Epithelial cell of prostate (primary cell): Measurements from ENCODE around the gene PACC1.

ENCODE experiments used
- DNase-seq: peaks from one replicate; pipeline ENCODE4 v3.0.0-alpha.2; 2011; ENCODE audit warnings: low read depth, low spot score
- H3K27ac ChIP-seq: fragments of 450-650 bp; 2 replicates; pipeline ENCODE4 v1.5.1; 2017; ENCODE audit warnings: mild to moderate bottlenecking

PACC1 gene

DNA sequence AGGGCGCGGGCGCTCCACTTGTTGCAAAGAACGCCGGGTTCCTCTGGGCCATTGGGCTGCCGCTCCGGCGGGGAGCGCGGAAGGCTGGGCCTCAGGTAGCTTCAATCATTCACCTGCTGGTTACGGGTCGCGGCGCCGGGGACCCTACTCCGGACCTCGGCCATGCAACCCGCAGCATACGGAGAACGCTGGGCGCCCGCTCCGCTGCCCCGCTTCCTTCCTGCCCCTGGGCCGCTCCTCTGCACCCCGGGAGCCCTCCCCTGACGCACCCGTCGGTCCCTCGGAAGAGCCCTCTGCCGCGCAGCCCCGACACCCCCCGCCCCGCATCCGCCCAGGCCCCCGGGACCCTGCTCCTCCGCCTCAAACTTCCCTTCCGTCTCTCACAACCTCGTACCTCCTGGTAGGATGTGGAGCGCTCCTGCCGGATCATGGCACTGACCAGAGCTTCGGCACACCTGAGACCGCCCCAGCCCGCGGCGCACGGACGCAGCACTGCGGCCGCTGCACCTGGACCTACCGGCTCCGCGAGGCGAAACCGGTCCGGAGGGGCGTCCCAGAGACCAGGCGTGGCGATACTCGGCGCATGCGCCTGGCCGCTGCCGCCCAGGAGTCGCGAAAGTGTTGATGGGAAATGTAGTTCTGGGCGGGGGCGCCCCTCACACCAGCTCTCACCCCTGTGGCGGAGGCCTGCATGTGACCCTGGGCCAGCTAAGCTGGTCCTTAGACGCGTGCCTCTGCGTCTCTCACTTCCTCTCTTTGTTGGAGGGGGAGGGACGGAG lies at the start of gene PACC1:
Gene PACC1 (minus strand): TSS at position 559 of the 779 bp plus-strand sequence. CDS start 129 bp downstream, at position 430.
- no peak for DNase-seq
- H3K27ac ChIP-seq, result peak within 1 kb of the TSS; percentile 38

DNA sequence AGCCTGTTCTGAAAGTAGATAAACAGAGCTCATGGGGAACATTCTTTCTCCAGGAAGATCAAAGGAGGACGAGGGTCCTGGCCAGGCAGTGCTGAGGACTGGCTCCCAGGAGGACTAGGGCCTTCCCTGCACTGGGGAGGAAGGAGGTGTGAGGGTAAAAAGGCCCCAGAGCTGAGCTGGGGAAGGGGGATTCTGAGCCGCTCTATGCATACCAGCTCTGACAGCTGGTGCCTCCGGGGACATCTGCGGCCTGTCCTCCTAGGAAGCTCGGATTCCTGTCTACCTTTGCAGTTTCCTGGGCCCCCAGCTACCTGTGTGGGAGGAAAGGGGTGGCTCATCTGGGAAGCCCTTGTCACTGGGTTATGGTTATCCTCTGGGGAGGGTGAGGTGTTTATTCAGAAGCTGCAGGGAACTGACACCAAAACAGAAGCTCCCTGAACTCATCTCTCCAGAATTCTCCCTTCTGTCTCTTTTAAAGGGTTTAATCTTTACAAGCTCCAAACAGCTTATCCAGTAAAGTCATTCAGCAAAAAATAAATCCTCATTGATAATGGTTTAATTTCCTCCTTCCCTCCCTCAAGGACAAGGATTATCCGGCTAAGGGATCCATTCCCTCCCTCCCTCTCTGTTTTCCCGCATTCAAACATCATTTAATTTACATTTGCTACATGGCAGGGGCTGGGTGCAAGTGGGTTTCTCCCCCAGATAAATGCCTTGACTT lies 49.0 kb upstream of the PACC1 start:
- no peak overlapping the region for H3K27ac ChIP-seq
- no peak for DNase-seq

DNA sequence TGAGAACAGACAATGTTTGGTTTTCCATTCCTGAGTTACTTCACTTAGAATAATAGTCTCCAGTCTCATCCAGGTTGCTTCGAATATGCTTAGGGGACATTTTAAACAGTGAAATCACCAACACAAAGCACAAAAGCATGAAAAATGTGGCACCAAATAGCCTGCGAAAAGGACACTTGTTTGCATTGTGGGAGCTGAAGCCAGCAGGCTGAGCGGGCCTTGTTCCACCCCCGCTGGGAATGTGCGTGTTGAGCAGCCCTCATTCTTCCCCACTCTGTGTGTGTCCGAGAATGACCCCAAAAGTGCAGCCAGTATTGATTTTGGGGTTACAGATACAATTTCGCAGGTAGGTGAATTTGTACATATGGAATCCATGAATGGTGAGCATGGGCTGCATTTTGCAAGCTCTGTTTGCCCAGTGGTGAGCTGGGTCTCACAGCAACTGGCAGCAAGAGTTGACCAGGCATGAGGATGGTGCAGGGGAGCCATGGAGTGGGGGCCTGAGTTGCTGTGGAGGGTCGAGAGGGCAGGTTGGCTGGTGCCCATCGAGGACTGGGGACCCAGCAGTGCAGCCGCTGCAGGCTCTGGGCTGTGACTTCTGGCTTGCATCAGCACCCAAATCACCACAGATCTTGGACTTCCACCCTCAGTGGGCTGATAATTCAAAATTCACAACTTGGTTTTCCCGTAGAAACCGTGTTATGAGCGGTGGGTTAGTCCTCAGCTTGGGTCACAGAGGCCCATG lies 47.4 kb upstream of the PACC1 start:
- no peak overlapping the region for H3K27ac ChIP-seq
- DNase-seq, result no peak

DNA sequence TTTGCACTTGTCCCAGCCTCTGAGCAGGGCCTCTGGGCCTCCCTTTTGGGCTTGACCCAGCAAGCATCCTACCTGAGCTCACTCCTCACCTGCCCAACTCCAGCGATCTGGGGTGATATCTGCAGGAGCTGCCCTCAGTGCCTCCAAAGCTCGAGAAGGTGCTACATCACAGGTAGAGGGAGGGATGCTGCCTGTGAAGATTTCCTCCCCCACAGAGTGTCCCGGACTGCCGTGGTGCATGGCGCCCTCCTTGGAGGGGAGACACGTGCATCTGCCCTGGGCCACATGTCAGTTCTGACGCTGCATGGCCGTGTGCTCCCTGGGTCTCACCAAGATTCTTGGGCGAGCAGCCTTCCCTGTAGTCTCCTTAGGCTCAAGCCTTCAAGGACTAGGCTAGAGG lies 45.7 kb upstream of the PACC1 start:
- no peak overlapping the region for H3K27ac ChIP-seq
- DNase-seq, result no peak

DNA sequence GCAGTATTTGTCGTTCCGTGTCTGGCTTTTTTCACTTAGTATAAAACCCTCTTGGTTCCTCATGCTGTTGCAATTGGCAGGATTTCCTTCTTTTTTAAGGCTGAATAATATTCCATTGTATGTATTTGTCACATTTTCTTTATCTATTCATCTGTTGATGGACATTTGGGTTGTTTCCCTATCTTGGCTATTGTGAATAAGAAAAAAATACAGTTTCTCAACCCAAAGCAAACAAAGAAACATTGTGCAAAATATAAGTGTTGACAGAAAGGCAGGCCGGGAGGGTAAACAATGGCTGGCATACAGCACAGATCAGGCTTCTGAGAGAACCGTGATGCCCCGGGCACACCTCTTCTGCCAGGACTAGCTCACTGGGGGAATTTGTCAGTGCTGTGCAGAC lies 45.0 kb upstream of the PACC1 start:
- DNase-seq, result no peak
- H3K27ac ChIP-seq, result no peak overlapping the region

DNA sequence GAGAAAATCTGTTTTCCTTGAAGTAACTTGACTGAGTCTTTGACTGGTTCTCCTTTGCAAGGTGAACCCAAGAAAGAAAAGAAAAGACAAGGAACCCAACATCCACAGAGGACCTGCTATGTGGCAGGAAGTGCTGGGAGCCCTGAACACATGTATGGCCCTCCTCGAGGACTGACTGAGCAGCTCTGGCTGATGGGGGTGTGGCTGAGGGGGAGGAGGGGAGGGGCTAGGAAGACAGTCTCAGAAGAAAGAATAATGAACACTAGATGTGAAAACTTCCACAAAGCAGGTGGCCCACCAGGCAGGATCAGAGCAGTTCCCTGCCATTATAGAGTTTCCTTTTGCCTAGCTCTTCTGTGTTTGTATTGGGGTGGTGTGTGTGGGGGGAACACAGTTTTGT lies 44.1 kb upstream of the PACC1 start:
- H3K27ac ChIP-seq, result no peak overlapping the region
- no peak for DNase-seq

DNA sequence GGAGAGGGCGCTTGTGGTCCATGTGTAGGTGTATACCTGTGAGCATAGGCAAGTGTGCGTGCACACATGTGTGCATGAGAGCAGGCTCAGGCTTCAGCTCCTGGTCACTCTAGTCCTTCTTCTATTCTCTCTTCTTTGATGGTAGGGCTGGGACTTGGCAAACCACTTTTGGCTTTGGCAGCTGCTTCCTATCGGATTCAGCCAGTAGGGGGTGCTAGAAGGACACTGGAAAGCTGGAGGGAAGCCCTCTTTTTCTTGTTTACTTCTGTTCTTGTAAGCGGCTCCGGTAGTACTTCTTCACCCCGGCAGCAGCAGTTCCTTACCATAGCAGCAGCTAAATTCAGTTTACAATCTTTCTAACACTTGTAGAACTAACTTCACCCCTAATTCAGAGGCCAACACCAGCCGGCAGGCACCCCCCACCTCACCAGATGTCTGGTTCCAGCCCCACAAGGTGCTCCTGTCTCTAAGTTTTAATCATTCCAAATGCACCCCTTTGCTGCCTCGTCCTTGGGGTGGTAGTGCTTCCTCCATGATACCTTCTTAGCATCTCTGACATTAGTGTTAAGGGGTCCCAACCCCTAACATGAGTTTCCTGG lies 43.2 kb upstream of the PACC1 start:
- DNase-seq, result no peak
- no peak overlapping the region for H3K27ac ChIP-seq

DNA sequence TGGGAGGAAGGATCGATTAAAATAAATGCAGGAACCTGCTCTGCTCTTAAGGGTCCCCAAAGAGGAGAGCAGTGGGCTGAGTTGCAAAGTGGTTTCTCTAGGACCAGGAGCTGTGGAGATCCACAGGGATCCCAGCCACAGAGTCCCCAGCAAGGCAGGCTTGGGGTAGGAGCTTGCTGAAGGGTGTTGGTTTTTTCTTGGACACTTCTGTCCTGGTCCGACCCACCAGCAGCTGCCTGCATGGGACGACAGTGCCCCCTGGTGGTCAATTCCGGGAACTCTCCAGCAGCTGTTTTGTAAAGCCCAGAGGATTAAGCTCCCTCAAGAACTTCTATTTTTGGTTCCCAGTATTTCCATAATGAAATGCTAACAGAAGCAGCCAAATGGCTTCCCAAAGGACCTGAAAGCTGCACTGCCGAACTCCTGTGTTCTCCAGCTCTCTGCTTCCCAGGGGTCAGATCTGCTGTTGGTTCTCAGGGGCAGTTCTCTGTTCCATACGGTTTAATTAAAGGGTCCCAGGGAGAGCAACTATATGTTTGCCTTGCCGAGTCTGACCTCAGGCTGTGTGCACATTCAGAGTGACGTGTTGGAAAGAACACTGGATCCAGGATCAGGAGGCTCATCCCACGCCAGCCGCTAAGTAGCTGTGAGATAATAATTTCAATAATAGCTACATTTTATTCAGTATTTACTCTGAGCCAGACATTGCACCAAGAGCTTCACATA lies 41.3 kb upstream of the PACC1 start:
- DNase-seq, result no peak
- H3K27ac ChIP-seq, result no peak overlapping the region

DNA sequence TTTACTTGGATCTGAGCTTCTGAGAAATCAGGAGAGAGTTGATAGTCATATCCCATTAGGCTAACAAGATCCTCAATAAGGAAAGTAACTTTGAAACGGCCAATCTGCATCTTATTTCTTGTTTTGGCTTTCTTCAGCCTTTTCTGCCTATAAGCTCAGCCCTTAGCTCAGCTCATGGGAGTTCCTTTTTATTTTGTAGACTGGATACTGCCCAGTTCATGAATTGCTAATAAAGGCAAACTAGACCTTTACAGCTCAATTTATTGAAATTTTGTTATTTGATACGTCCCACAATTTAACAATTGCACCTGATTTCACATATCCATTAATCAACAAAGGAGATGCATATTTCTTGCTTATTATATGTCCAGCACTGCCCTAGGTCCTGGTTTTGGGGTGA lies 40.7 kb upstream of the PACC1 start:
- DNase-seq, result no peak
- H3K27ac ChIP-seq, result no peak overlapping the region

DNA sequence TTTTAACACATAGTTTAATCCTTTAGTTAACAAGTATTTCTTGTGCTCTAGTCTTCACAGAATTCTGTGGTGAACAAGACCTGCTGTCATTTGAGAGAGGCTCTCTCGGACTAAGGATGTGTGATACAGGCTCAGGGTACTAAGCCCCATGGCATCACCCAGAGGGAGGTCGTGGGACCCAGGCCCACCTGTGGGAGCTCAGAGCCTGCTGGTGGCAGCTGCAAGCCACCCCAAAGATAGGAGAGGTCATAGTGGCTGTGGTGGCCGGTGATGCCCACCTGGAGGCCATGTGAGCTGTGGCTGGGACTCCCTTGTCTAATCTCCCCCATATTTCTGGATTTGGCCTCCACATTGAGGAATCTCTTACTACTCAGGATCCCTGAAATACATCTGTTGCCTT lies 40.1 kb upstream of the PACC1 start:
- H3K27ac ChIP-seq, result no peak overlapping the region
- no peak for DNase-seq

DNA sequence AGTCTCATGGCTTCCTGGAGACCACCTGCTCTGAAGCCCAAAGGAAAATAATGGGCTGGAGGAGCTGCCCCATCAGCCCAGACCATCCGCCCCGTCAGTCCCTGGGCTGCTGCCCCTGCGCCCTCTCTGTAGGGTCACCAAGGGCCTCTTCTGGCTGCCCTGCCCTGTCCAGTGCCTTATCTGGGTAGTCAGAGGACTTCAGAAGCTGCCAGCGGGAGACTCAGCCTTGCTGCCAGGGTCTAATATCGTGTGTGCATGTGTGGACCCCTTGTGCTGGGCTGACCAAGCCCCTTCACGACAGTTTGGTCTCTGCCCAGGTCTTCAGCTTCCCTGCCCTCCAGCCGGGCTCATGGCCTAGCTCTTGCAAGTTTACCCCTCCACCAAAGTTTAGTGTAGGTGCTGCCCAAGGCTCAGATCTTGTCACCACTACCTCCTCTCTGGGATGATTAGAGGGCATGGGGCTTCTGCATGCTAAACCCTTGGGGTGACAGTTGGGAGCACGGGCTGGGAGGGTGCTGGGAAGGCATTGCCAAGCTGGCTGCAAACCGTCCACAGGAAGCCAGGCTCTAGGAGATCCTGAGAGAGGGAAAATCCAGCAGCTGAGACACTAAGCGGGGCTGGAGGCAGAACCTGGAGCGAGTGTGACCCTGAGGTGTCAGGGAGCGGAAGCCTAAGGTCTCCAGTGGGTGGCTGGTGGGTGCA lies 38.6 kb upstream of the PACC1 start:
- H3K27ac ChIP-seq, result no peak overlapping the region
- no peak for DNase-seq

DNA sequence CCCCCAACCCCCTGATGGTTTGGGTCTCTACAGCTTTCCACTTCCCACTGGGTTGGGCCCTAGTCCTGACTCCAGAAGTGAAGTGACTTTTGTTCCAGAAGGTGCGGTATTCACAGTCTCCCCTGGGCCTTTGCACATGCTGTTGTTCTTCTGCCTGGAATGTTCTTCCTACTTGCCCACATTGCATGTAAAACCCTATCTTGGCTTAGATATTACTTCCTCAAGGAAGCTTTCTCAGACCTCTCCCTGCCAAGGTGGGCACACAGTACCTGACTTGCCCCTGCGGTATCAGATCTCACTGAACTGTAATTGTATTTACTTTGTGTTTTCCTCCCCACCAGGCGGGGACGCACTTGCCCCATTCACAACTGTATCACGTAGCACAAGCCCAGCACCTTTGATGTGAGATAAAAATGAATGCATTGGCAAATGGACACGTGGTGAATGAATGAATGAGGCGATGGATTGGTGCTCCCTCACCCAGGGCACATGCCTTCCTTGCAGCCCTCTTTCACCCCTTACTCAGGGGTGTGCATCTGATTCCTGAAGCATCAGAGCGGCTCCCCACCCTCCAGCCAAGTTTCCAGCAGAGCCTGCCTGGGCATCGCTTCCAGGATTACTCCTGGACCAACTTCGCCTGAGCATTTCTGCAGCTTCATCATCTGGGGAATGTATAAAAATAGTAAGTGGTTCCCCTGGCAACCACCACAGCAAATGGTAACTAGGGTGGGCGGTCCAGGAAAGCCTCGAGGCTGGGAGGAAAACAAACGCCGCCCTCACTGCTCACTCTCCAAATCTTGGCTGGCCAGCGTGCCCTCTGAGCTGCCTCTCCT lies 37.9 kb upstream of the PACC1 start:
- DNase-seq, result no peak

DNA sequence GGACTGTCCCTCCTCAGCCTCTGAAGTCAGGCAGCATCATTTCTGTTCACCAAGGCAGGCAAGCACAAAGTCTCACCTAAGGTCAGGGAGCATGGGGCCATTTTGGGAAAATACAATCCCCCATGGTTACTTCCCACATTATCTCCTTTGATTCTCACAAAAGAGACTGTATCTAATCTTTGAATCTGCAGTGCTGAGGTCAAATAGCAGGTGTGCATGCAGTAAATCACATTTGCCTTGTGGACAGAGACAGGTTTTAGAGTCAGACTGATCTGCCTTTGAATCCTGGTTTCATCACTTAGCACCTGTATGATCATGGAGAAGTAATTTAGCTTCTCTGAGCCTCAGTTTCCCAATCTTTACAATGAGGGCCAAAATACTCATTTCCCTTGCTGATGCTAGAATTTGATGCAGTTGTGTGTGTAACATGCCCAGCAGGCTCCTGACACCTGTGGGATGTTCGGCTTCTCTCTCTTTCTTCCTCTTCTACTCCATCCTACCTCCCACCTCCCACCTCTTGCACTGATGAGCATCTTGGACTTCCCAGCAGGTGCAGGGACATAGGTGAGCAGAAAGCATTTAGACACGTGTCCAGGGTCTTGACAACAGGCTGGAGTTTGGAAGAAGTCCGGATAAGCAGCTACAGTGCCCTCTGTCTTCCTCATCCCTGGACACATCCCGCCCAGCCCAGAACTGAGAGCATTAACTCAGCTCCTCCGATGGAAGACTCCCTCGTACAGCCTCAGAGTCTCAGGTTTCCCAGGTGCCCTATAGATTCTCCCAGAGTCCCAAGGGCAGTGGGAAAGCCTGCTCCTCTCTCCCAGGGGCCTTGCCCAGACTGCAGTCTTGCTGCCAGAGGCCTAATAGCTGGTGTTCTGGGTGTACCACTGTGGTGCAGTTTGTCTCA lies 37.0 kb upstream of the PACC1 start:
- H3K27ac ChIP-seq, result no peak overlapping the region
- DNase-seq, result no peak

More for the DNA sequence above, 37.9 kb upstream of the PACC1 start:
- H3K27ac ChIP-seq, result no peak overlapping the region

DNA sequence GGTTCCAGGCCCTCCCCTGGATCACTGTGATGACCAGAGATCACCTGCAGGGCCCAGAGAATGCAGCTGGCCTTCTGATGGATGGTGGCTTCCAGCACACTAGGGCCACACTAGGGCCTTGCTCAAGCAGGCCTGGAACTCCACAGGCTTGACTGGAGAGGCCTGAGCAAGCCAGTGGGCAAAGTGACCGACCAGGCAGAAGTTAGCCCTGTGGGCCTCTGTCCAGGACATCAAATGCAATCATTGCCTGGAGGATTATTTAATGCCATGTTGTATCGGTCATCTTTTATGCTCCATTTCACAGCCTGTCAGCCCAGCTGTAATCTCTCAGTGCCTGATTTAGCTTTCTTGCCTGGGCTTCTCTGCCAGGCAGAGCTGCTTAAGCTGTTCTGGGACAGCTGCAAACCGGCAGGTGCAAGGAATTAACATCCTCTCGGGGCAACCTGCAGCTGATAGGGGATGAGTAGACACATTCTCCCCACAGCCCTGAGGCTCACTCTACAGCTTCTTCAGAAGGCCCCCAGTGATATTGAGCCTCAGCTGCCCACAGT lies 35.7 kb upstream of the PACC1 start:
- DNase-seq, result no peak
- H3K27ac ChIP-seq, result no peak overlapping the region

DNA sequence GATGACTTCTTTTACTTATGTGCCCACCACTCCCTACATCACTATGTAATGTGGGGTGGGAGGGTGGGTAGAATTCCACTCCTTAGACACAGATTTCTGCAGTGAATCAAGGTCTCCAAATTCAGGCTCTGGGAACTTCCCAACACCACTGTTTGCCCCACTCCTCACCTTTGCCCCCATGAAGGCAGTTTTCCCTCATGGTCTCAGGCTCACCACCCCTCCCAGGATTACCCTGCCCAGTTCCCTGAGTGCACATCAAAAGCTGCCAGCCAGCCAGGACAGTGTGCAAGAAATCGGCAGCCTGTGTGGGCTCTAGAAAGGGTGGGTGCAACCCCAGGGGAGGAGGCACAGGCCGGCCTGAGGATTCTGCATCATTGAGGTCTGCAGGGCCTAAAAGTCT lies 32.8 kb upstream of the PACC1 start:
- no peak for DNase-seq

DNA sequence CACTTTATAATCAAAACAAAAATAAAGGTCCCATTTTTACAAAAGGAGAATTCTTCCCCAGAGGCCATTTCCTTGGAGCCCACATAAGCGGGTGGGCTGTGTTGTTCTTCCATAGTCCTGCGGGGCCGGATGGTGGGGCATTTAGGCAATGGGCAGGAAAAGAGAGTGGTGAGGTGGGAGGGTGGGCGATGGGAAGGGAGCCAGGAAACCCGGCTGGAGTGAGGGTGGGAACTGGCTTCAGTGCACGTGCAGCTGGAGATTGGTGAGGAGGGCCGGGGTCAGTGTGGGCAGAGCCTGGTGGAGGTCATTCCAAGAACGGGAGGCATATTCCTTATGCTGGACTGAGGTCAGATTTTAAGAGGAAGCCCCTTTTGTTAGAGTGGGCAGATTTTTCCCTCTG lies 31.6 kb upstream of the PACC1 start:
- no peak overlapping the region for H3K27ac ChIP-seq
- no peak for DNase-seq

More for the DNA sequence above, 32.8 kb upstream of the PACC1 start:
- no peak overlapping the region for H3K27ac ChIP-seq

DNA sequence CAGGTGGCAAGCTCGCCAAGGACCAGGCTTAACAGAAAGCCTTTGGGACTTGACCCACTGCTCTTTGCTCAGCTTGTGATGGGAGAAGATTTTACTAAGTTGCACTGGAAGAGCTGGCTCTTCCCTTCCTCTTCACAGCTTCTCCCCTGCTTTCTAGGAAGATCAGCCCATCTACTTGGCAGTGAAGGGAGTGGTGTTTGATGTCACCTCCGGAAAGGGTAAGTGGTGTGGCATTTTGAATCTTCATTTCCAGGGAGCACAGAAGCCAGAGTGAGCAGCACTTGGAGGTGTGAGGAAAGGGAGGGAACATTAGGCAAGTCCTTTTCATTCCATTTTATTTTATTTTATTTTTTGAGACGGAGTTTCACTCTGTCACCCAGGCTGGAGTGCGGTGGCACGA lies 27.7 kb upstream of the PACC1 start:
- DNase-seq, result no peak
- no peak overlapping the region for H3K27ac ChIP-seq
